Measurements from ENCODE around the gene PRICKLE1.

GRCh38 chr12:42507081-42507480 lies 82.5 kb downstream of the PRICKLE1 start:
- TF ChIP-seq, protein P1, sequence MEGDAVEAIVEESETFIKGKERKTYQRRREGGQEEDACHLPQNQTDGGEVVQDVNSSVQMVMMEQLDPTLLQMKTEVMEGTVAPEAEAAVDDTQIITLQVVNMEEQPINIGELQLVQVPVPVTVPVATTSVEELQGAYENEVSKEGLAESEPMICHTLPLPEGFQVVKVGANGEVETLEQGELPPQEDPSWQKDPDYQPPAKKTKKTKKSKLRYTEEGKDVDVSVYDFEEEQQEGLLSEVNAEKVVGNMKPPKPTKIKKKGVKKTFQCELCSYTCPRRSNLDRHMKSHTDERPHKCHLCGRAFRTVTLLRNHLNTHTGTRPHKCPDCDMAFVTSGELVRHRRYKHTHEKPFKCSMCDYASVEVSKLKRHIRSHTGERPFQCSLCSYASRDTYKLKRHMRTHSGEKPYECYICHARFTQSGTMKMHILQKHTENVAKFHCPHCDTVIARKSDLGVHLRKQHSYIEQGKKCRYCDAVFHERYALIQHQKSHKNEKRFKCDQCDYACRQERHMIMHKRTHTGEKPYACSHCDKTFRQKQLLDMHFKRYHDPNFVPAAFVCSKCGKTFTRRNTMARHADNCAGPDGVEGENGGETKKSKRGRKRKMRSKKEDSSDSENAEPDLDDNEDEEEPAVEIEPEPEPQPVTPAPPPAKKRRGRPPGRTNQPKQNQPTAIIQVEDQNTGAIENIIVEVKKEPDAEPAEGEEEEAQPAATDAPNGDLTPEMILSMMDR (IDR thresholded peaks at IDR 0.05; ENCODE audit: borderline replicate concordance, extremely low read depth, low read length, poor library complexity, severe bottlenecking) = no peak
- no peak for TF ChIP-seq EZH2 (IDR thresholded peaks at IDR 0.05; ENCODE audit: borderline replicate concordance, low read depth, low read length, severe bottlenecking)
